ENCODE results near the gene PIRT.

DNA sequence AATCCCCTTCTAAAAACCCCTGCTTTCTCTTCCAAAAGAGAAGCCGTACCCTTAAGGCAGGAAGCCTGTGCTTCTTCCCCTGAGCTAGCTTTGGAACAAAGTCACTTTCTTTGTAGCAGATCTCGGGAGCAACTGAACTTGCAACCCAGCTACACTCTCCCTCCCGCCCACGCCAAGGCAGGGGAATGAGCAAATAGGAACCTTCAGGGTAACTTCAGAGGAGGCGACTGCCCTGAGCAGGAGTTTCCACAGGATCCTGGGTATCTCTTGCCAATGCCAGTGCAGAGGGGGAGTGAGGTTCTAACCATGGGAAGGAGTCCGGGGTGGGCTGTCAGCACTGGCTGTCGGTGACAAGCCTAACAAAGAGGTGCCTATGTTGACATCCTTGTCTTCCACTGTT lies 5.9 kb upstream of the PIRT start:
- no peak for TF ChIP-seq EZH2 (IDR thresholded peaks at IDR 0.05; ENCODE audit: borderline replicate concordance, low read length)
- TF ChIP-seq, protein P1, sequence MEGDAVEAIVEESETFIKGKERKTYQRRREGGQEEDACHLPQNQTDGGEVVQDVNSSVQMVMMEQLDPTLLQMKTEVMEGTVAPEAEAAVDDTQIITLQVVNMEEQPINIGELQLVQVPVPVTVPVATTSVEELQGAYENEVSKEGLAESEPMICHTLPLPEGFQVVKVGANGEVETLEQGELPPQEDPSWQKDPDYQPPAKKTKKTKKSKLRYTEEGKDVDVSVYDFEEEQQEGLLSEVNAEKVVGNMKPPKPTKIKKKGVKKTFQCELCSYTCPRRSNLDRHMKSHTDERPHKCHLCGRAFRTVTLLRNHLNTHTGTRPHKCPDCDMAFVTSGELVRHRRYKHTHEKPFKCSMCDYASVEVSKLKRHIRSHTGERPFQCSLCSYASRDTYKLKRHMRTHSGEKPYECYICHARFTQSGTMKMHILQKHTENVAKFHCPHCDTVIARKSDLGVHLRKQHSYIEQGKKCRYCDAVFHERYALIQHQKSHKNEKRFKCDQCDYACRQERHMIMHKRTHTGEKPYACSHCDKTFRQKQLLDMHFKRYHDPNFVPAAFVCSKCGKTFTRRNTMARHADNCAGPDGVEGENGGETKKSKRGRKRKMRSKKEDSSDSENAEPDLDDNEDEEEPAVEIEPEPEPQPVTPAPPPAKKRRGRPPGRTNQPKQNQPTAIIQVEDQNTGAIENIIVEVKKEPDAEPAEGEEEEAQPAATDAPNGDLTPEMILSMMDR (IDR thresholded peaks at IDR 0.05; ENCODE audit: low read length): no peak
